Measurements from ENCODE around the gene VN1R4.
A peak's percentile ranks its signal among the peaks of the same experiment; 100 is the strongest.
"Not testable (repeated sequence)": the region's sequence is repeated elsewhere in the genome, so short reads cannot be mapped to it uniquely, and the experiment has no call there.

Gene VN1R4

GRCh38 chr19:53267623-53268022 is at the start of gene VN1R4:
Gene VN1R4, minus strand, starts transcription at chr19:53267723. Its CDS starts 58 bp downstream, at chr19:53267665.
- not testable (repeated sequence) for DNase-seq

- no peak for DNase-seq
Observed at GRCh38 chr19:53311897-53312296, 44.4 kb upstream of the VN1R4 start.

GRCh38 chr19:53311044-53311443 is 43.5 kb upstream of the VN1R4 start:
- DNase-seq = no peak

GRCh38 chr19:53308339-53308811 is 40.9 kb upstream of the VN1R4 start:
- no peak for DNase-seq

- not testable (repeated sequence) for DNase-seq
Observed at GRCh38 chr19:53301341-53301740, 33.8 kb upstream of the VN1R4 start.

- no peak for DNase-seq
Observed at GRCh38 chr19:53294786-53295441, 27.4 kb upstream of the VN1R4 start.

GRCh38 chr19:53290758-53291549 is 23.4 kb upstream of the VN1R4 start:
- no peak for DNase-seq

GRCh38 chr19:53285087-53285486 is 17.6 kb upstream of the VN1R4 start:
- no peak for DNase-seq

- not testable (repeated sequence) for DNase-seq
Observed at GRCh38 chr19:53281947-53282346, 14.4 kb upstream of the VN1R4 start.

- no peak for DNase-seq
Observed at GRCh38 chr19:53275480-53275879, 8.0 kb upstream of the VN1R4 start.

- DNase-seq = no peak
Observed at GRCh38 chr19:53272044-53272443, 4.5 kb upstream of the VN1R4 start.

- DNase-seq = not testable (repeated sequence)
Observed at GRCh38 chr19:53269861-53270260, 2.3 kb upstream of the VN1R4 start.

- not testable (repeated sequence) for DNase-seq
Observed at GRCh38 chr19:53257715-53258342, 9.7 kb downstream of the VN1R4 start, which contains the start of gene VN1R2. Gene VN1R2, plus strand, starts transcription at chr19:53258292. Its CDS starts 84 bp downstream, at chr19:53258376.

- peak; percentile 78 for DNase-seq
Observed at GRCh38 chr19:53254411-53255341, 12.8 kb downstream of the VN1R4 start, which contains the start of gene ZNF677. Gene ZNF677, minus strand, starts transcription at chr19:53254873. Its CDS starts 3,323 bp downstream, at chr19:53251550.

- DNase-seq = no peak
Observed at GRCh38 chr19:53246498-53246897, 21.0 kb downstream of the VN1R4 start.

GRCh38 chr19:53237114-53237777 is 30.3 kb downstream of the VN1R4 start:
- no peak for DNase-seq

GRCh38 chr19:53224606-53225005 is 42.9 kb downstream of the VN1R4 start:
- no peak for DNase-seq

GRCh38 chr19:53222716-53223115 is 44.8 kb downstream of the VN1R4 start:
- DNase-seq = not testable (repeated sequence)
